Ovary (tissue), 9 donors: ENCODE data around the gene PFAS. TPM values are rescaled to one million over a fixed set of nuclear protein-coding genes. Genes with fewer than 3 reads are reported as not detected.

Experiments
- DNase-seq, 5 donors: peaks; one replicate each; pipeline ENCODE4 v3.0.0-alpha.2; 2019 to 2020
- H3K27ac ChIP-seq, 2 donors: fragments of 200-600 bp; one replicate each; pipeline versions ENCODE4 v1.5.1 to v1.8.0; 2019 to 2022
- H3K27me3 ChIP-seq: fragments of 200-600 bp; one replicate; pipeline ENCODE4 v1.8.0; 2022
- H3K36me3 ChIP-seq: fragments of 200-600 bp; sonication (generic); one replicate; pipeline ENCODE4 v1.5.1; 2019
- H3K4me1 ChIP-seq: one replicate; pipeline ENCODE4 v1.8.1; 2013; ENCODE audit warnings: mild to moderate bottlenecking, moderate library complexity; ENCODE audit not compliant: insufficient read depth
- H3K4me3 ChIP-seq: fragments of 200-600 bp; sonication (generic); one replicate; pipeline ENCODE4 v1.5.1; 2017
- H3K9me3 ChIP-seq, 2 donors: fragments of 200-600 bp in 1 of 2; sonication (generic) in 1 of 2; one replicate each; pipeline versions ENCODE4 v1.5.1 to v1.8.1; 2013 to 2019; ENCODE audit warnings: mild to moderate bottlenecking in 1 of 2, moderate library complexity in 1 of 2
- EP300 ChIP-seq: sonication (generic); formaldehyde crosslinking; IDR thresholded peaks from one replicate; pipeline ENCODE4 v1.6.1; 2017; ENCODE audit warnings: antibody characterized with exemption
- POLR2A ChIP-seq: fragments of 450-650 bp; IDR thresholded peaks from one replicate; pipeline ENCODE4 v1.6.1; 2017; ENCODE audit warnings: antibody characterized with exemption, mild to moderate bottlenecking, moderate library complexity
- WGBS, 3 donors: extraction: QIAGEN DNeasy Blood & Tissue Kit in 1 of 3; methylation state at CpG; one replicate each; pipeline versions ENCODE4 v1.1.5 to v1.1.7; 2013 to 2017; 5-methylcytosine and 5-hydroxymethylcytosine counted together
- intact Hi-C, 4 donors: fragments of 100-400 bp; cut with DNase I; formaldehyde crosslinking; loops; one replicate each; pipeline versions ENCODE4 v1.11.0 to v1.15.1; 2022 to 2023
- polyA plus RNA-seq, 2 donors: library from polyadenylated mRNA; stranded (reverse); fragments of 200-250 nt in 1 of 2; fragments of 350-450 nt in 1 of 2; fragmentation: Illumina TruSeq in 1 of 2; extraction: RNeasy Lipid Tissue Mini Kit (QIAGEN cat#74804) in 1 of 2; gene quantifications; one replicate each; pipeline ENCODE4 v1.2.3, GENCODE V29; 2013 to 2014
- total RNA-seq, 7 donors: library from RNA; depleted of rRNA in 2 of 7; stranded (reverse); fragments of >200 nt in 2 of 7; fragmentation: NEBNext Ultra II Directional in 3 of 7; extraction: Animal tissue kit (Norgen Biotek cat#: 25700) in 3 of 7; gene quantifications; one replicate each; pipeline versions ENCODE4 v1.1.0 to v1.2.4, GENCODE V29; 2016 to 2023
- TF ChIP-seq, protein P1 (sequence below), 3 donors: fragments of 450-650 bp in 2 of 3; fragments of 200-600 bp in 1 of 3; IDR thresholded peaks; one replicate each; pipeline versions ENCODE4 v1.5.1 to v1.8.0; 2016 to 2022; ENCODE audit warnings: antibody characterized with exemption in 3 of 3, mild to moderate bottlenecking in 1 of 3
- donor health status: DM: no; HTN: no; CAD: no; lungs with moderate emphysema.
- donor health status: DM: no; HTN: no; CAD: no.
- donor health status: Bipolar disorder and iron deficiency.
- donor health status: DM: yes; HTN: yes; CAD: no.
- donor health status: DM: no; HTN: no; CAD: no.
- donor health status: DM: yes; HTN: yes; CAD: no.

Gene PFAS
- total and polyA plus RNA-seq, 9 donors, result 6.6 to 69.9 (median 27.8) TPM

GRCh38 chr17:8318010-8318935 is 69.2 kb downstream of the PFAS start:
- intact Hi-C loops, result no loop called here
- Histone ChIP-seq H3K4me1 (no peaks in the 10 kb centered on the region), H3K4me3 (no peak overlapping the region), H3K9me3 (no peaks in the 10 kb centered on the region), H3K27ac (no peak overlapping the region), H3K36me3 (no peaks in the 10 kb centered on the region), H3K27me3 (no peaks in the 10 kb centered on the region)
- DNase-seq, result no peak
- WGBS, 3 donors, result 56 to 70% (median 58%) methylated on average over 24 of the region's 24 CpGs
- TF ChIP-seq POLR2A (no peak), EP300 (no peak)
- TF ChIP-seq, protein P1, sequence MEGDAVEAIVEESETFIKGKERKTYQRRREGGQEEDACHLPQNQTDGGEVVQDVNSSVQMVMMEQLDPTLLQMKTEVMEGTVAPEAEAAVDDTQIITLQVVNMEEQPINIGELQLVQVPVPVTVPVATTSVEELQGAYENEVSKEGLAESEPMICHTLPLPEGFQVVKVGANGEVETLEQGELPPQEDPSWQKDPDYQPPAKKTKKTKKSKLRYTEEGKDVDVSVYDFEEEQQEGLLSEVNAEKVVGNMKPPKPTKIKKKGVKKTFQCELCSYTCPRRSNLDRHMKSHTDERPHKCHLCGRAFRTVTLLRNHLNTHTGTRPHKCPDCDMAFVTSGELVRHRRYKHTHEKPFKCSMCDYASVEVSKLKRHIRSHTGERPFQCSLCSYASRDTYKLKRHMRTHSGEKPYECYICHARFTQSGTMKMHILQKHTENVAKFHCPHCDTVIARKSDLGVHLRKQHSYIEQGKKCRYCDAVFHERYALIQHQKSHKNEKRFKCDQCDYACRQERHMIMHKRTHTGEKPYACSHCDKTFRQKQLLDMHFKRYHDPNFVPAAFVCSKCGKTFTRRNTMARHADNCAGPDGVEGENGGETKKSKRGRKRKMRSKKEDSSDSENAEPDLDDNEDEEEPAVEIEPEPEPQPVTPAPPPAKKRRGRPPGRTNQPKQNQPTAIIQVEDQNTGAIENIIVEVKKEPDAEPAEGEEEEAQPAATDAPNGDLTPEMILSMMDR (IDR thresholded peaks at IDR 0.05), result no peak

Other genes starting within 250 kb of the PFAS start
- under 1 TPM in 2 of 7 donors, not detected in 5; 0.05 to 0.42 TPM for gene GUCY2D, start 246.7 kb upstream of the PFAS start, total RNA-seq
- gene GUCY2D, start 246.7 kb upstream of the PFAS start, polyA plus RNA-seq, result under 1 TPM in 1 of 2 donors, not detected in 1; 0.10 TPM
- 10 to 100 TPM in 1 of 7 donors, 1 to 10 TPM in 1, under 1 TPM in 4, not detected in 1; 0.23 to 14.9 (median 0.78) TPM for gene ALOX15B, start 210.2 kb upstream of the PFAS start, total RNA-seq
- gene ALOX15B, start 210.2 kb upstream of the PFAS start, polyA plus RNA-seq, result under 1 TPM; 0.25 to 0.88 TPM
- gene ALOX12B, start 161.6 kb upstream of the PFAS start, total RNA-seq, result under 1 TPM in 1 of 7 donors, not detected in 6; 0.70 TPM
- not detected for gene ALOX12B, start 161.6 kb upstream of the PFAS start, polyA plus RNA-seq
- gene ALOXE3, start 130.8 kb upstream of the PFAS start, total RNA-seq, result not detected
- gene ALOXE3, start 130.8 kb upstream of the PFAS start, polyA plus RNA-seq, result under 1 TPM in 1 of 2 donors, not detected in 1; 0.07 TPM
- under 1 TPM in 6 of 7 donors, not detected in 1; 0.11 to 0.97 (median 0.81) TPM for gene HES7, start 125.2 kb upstream of the PFAS start, total RNA-seq
- under 1 TPM in 1 of 2 donors, not detected in 1; 0.25 TPM for gene HES7, start 125.2 kb upstream of the PFAS start, polyA plus RNA-seq
- gene PER1, start 96.9 kb upstream of the PFAS start, total RNA-seq, result 100 to 1,000 TPM in 6 of 7 donors, 10 to 100 TPM in 1; 74.9 to 394 (median 165) TPM
- gene PER1, start 96.9 kb upstream of the PFAS start, polyA plus RNA-seq, result 100 to 1,000 TPM in 1 of 2 donors, 10 to 100 TPM in 1; 12.8 to 164 TPM
- gene VAMP2, start 86.3 kb upstream of the PFAS start, total RNA-seq, result 100 to 1,000 TPM in 4 of 7 donors, 10 to 100 TPM in 3; 35.5 to 147 (median 118) TPM
- gene VAMP2, start 86.3 kb upstream of the PFAS start, polyA plus RNA-seq, result 100 to 1,000 TPM in 1 of 2 donors, 10 to 100 TPM in 1; 99.2 to 233 TPM
- 10 to 100 TPM in 5 of 7 donors, 1 to 10 TPM in 2; 7.5 to 57.6 (median 16.1) TPM for gene TMEM107, start 72.9 kb upstream of the PFAS start, total RNA-seq
- gene TMEM107, start 72.9 kb upstream of the PFAS start, polyA plus RNA-seq, result 10 to 100 TPM in 1 of 2 donors, 1 to 10 TPM in 1; 8.2 to 10.3 TPM
- 1 to 10 TPM; 5.5 to 7.2 (median 6.7) TPM for gene BORCS6, start 59.1 kb upstream of the PFAS start, total RNA-seq
- 1 to 10 TPM; 1.3 to 7.2 TPM for gene BORCS6, start 59.1 kb upstream of the PFAS start, polyA plus RNA-seq
- 1 to 10 TPM in 2 of 7 donors, under 1 TPM in 2, not detected in 3; 0.80 to 1.7 (median 1.1) TPM for gene AURKB, start 38.7 kb upstream of the PFAS start, total RNA-seq
- 1 to 10 TPM in 1 of 2 donors, under 1 TPM in 1; 0.68 to 1.5 TPM for gene AURKB, start 38.7 kb upstream of the PFAS start, polyA plus RNA-seq
- gene CTC1, start 1.2 kb upstream of the PFAS start, total RNA-seq, result 10 to 100 TPM; 28.3 to 60.0 (median 48.7) TPM
- 10 to 100 TPM; 18.4 to 33.4 TPM for gene CTC1, start 1.2 kb upstream of the PFAS start, polyA plus RNA-seq
- gene RANGRF, start 39.4 kb downstream of the PFAS start, total RNA-seq, result 10 to 100 TPM; 14.5 to 37.8 (median 28.0) TPM
- gene RANGRF, start 39.4 kb downstream of the PFAS start, polyA plus RNA-seq, result 10 to 100 TPM; 30.1 to 48.3 TPM
- gene SLC25A35, start 46.1 kb downstream of the PFAS start, total RNA-seq, result 1 to 10 TPM in 6 of 7 donors, under 1 TPM in 1; 0.72 to 6.4 (median 1.8) TPM
- 1 to 10 TPM; 2.5 to 3.6 TPM for gene SLC25A35, start 46.1 kb downstream of the PFAS start, polyA plus RNA-seq
- 10 to 100 TPM in 1 of 7 donors, 1 to 10 TPM in 6; 1.7 to 11.3 (median 3.6) TPM for gene ARHGEF15, start 61.0 kb downstream of the PFAS start, total RNA-seq
- 1 to 10 TPM; 4.9 to 9.8 TPM for gene ARHGEF15, start 61.0 kb downstream of the PFAS start, polyA plus RNA-seq
- gene ODF4, start 90.6 kb downstream of the PFAS start, total RNA-seq, result not detected
- not detected for gene ODF4, start 90.6 kb downstream of the PFAS start, polyA plus RNA-seq
- over 10,000 TPM in 1 of 7 donors, 1,000 to 10,000 TPM in 6; 2,824 to 11,226 (median 3,297) TPM for gene RPL26, start 133.9 kb downstream of the PFAS start, total RNA-seq
- 1,000 to 10,000 TPM; 5,564 to 8,248 TPM for gene RPL26, start 133.9 kb downstream of the PFAS start, polyA plus RNA-seq
- gene RNF222, start 148.5 kb downstream of the PFAS start, total RNA-seq, result not detected
- not detected for gene RNF222, start 148.5 kb downstream of the PFAS start, polyA plus RNA-seq
- 10 to 100 TPM; 57.1 to 86.5 (median 63.2) TPM for gene NDEL1, start 186.6 kb downstream of the PFAS start, total RNA-seq
- gene NDEL1, start 186.6 kb downstream of the PFAS start, polyA plus RNA-seq, result 10 to 100 TPM; 36.7 to 71.3 TPM